IMR-90 (cell line): Measurements from ENCODE around the gene ALDH18A1. TPM values are rescaled to one million over a fixed set of nuclear protein-coding genes. Genes with fewer than 3 reads are reported as not detected.
A peak's percentile ranks its signal among the peaks of the same experiment; 100 is the strongest.

Source experiments
- ATAC-seq: fragments of 200-7000 bp; cut with Tn5 transposase; 2 replicates; pipeline ENCODE4 v1.9.1; 2020; ENCODE audit warnings: low read depth, mild to moderate bottlenecking, moderate library complexity
- BruUV-seq: library from RNA; stranded (reverse); fragments of 400-500 nt; replicated peaks from 2 replicates; lab custom pipeline; 2021; lab: Mats Ljungman, UMichigan
- CTCF ChIA-PET: fragments of 300-600 bp; formaldehyde crosslinking; extraction: SDS; loops from one replicate; lab custom pipeline; 2021; ENCODE audit warnings: antibody characterized with exemption; lab: Yijun Ruan, JAX
- POLR2A ChIA-PET: fragments of 300-600 bp; sonication (Branson Sonifier 250); formaldehyde crosslinking; loops from one replicate; lab custom pipeline; 2022; ENCODE audit warnings: antibody characterized with exemption; ENCODE audit not compliant: unreplicated experiment; lab: Charles Lee
- DNase-seq: peaks from one replicate; pipeline ENCODE4 v3.0.0; 2013
- H2AFZ ChIP-seq: replicated peaks from 2 replicates; pipeline ENCODE3; 2013; ENCODE audit warnings: low read length, mild to moderate bottlenecking; ENCODE audit not compliant: poor library complexity
- H2AK5ac ChIP-seq: 2 replicates; pipeline ENCODE4 v1.6.1; 2013; ENCODE audit warnings: low read depth, low read length, inconsistent platforms
- H2AK9ac ChIP-seq: replicated peaks from 2 replicates; pipeline ENCODE3; 2013; ENCODE audit warnings: mild to moderate bottlenecking, low read depth, low read length, moderate library complexity; ENCODE audit not compliant: poor library complexity
- H2BK120ac ChIP-seq: 2 replicates; pipeline ENCODE4 v1.6.1; 2013; ENCODE audit warnings: low read depth, low read length, inconsistent platforms
- H2BK15ac ChIP-seq: 3 replicates; pipeline ENCODE4 v1.6.1; 2013; ENCODE audit warnings: low read depth, low read length, inconsistent platforms
- H2BK20ac ChIP-seq: 2 replicates; pipeline ENCODE4 v1.6.1; 2013; ENCODE audit warnings: low read depth, mild to moderate bottlenecking, inconsistent platforms, low read length, moderate library complexity
- H2BK5ac ChIP-seq: 2 replicates; pipeline ENCODE4 v1.6.1; 2013; ENCODE audit warnings: mild to moderate bottlenecking, low read depth, low read length, inconsistent platforms; ENCODE audit not compliant: poor library complexity, severe bottlenecking
- H3K14ac ChIP-seq: replicated peaks from 2 replicates; pipeline ENCODE4 v1.6.1; 2013; ENCODE audit warnings: low read depth, low read length, inconsistent platforms
- H3K18ac ChIP-seq: 2 replicates; pipeline ENCODE4 v1.6.1; 2013; ENCODE audit warnings: low read depth, low read length, control low read depth
- H3K23ac ChIP-seq: 2 replicates; pipeline ENCODE4 v1.6.1; 2013; ENCODE audit warnings: low read depth, low read length, inconsistent platforms
- H3K27ac ChIP-seq: 2 replicates; pipeline ENCODE4 v1.5.1; 2013; ENCODE audit warnings: mild to moderate bottlenecking, control low read depth, low read length; ENCODE audit not compliant: insufficient read depth
- H3K27me3 ChIP-seq: 2 replicates; pipeline ENCODE4 v1.6.1; 2013; ENCODE audit warnings: low read length; ENCODE audit not compliant: control insufficient read depth, insufficient read depth
- H3K36me3 ChIP-seq: 2 replicates; pipeline ENCODE4 v1.6.1; 2013; ENCODE audit warnings: low read length, mixed read lengths; ENCODE audit not compliant: control insufficient read depth, insufficient read depth
- H3K4ac ChIP-seq: 2 replicates; pipeline ENCODE4 v1.6.1; 2013; ENCODE audit warnings: low read depth, low read length, inconsistent platforms
- H3K4me1 ChIP-seq: 2 replicates; pipeline ENCODE4 v1.6.1; 2013; ENCODE audit warnings: low read length, mixed read lengths; ENCODE audit not compliant: control insufficient read depth, insufficient read depth
- H3K4me2 ChIP-seq: 2 replicates; pipeline ENCODE4 v1.6.1; 2013; ENCODE audit warnings: low read depth, mild to moderate bottlenecking, control low read depth, low read length, moderate library complexity
- H3K4me3 ChIP-seq: 2 replicates; pipeline ENCODE4 v1.5.1; 2013; ENCODE audit warnings: low read depth, mild to moderate bottlenecking, control low read depth, low read length, moderate library complexity; ENCODE audit not compliant: insufficient read depth
- H3K56ac ChIP-seq: 2 replicates; pipeline ENCODE4 v1.6.1; 2013; ENCODE audit warnings: low read length, inconsistent platforms; ENCODE audit not compliant: insufficient read depth; ENCODE audit errors: extremely low read depth
- H3K79me1 ChIP-seq, 2 experiments: 2 replicates each; pipeline ENCODE4 v1.6.1; 2013; ENCODE audit warnings: low read length in 2 of 2, inconsistent platforms in 1 of 2, low read depth in 1 of 2
- H3K9ac ChIP-seq: 2 replicates; pipeline ENCODE4 v1.6.1; 2013; ENCODE audit warnings: low read depth, low read length, control low read depth
- H3K9me1 ChIP-seq: 2 replicates; pipeline ENCODE4 v1.6.1; 2013; ENCODE audit warnings: low read length, inconsistent platforms; ENCODE audit not compliant: insufficient read depth
- H3K9me3 ChIP-seq: 2 replicates; pipeline ENCODE4 v1.6.1; 2013; ENCODE audit warnings: low read length; ENCODE audit not compliant: control insufficient read depth, insufficient read depth
- H4K20me1 ChIP-seq: 2 replicates; pipeline ENCODE4 v1.6.1; 2013; ENCODE audit warnings: low read length, inconsistent platforms; ENCODE audit not compliant: insufficient read depth
- H4K5ac ChIP-seq: 2 replicates; pipeline ENCODE4 v1.6.1; 2013; ENCODE audit warnings: mild to moderate bottlenecking, low read depth, low read length, control low read depth
- H4K8ac ChIP-seq, 2 experiments: 2 replicates each; pipeline ENCODE4 v1.6.1; 2013; ENCODE audit warnings: low read depth in 2 of 2, low read length in 2 of 2, control low read depth in 1 of 2, inconsistent platforms in 1 of 2
- H4K91ac ChIP-seq: 2 replicates; pipeline ENCODE4 v1.6.1; 2013; ENCODE audit warnings: low read depth, low read length, inconsistent platforms; ENCODE audit not compliant: insufficient read depth
- CHD1 ChIP-seq: IDR thresholded peaks from 2 replicates; pipeline ENCODE4 v1.6.1; 2012; ENCODE audit warnings: low read depth, low read length, improper control_type of control experiment
- FOS ChIP-seq: fragments of 150-350 bp; IDR thresholded peaks from 2 replicates; pipeline ENCODE4 v1.6.1; 2016; ENCODE audit warnings: low read depth, low read length
- MXI1 ChIP-seq: IDR thresholded peaks from 2 replicates; pipeline ENCODE4 v1.6.1; 2012; ENCODE audit warnings: low read depth, mild to moderate bottlenecking, low read length, moderate library complexity, borderline replicate concordance
- NFE2L2 ChIP-seq: fragments of 150-350 bp; IDR thresholded peaks from 2 replicates; pipeline ENCODE4 v1.6.1; 2016; ENCODE audit warnings: low read depth, mild to moderate bottlenecking, low read length
- POLR2A ChIP-seq: IDR thresholded peaks from 2 replicates; pipeline ENCODE4 v1.6.1; 2012; ENCODE audit warnings: mild to moderate bottlenecking, low read depth, low read length
- RAD21 ChIP-seq: IDR thresholded peaks from 2 replicates; pipeline ENCODE4 v1.6.1; 2012; ENCODE audit warnings: low read length, improper control_type of control experiment
- RCOR1 ChIP-seq: IDR thresholded peaks from 2 replicates; pipeline ENCODE4 v1.6.1; 2012; ENCODE audit warnings: mild to moderate bottlenecking, low read length, improper control_type of control experiment; ENCODE audit not compliant: insufficient replicate concordance
- SMC3 ChIP-seq: fragments of 150-350 bp; IDR thresholded peaks from 2 replicates; pipeline ENCODE4 v1.6.1; 2016; ENCODE audit warnings: low read depth, mild to moderate bottlenecking, antibody characterized with exemption, low read length, moderate library complexity
- WGBS, 2 experiments: methylation state at CpG; one replicate each; pipeline versions ENCODE4 v1.1.5 to v1.1.7; 2013; ENCODE audit warnings: missing lambda C conversion rate in 2 of 2; ENCODE audit not compliant: insufficient read length in 1 of 2; ENCODE audit errors: extremely low coverage in 2 of 2; 5-methylcytosine and 5-hydroxymethylcytosine counted together
- dilution Hi-C: fragments of 300-500 bp; cut with HindIII; formaldehyde crosslinking; loops from one replicate; pipeline ENCODE4 v1.14.3; 2018; ENCODE audit warnings: low sequenced_read_pairs; ENCODE audit not compliant: unreplicated experiment
- in situ Hi-C: fragments of 300-500 bp; cut with MboI; formaldehyde crosslinking; loops from 3 replicates; pipeline ENCODE4 v1.14.3; 2019; ENCODE audit warnings: low sequenced_read_pairs, inconsistent platforms, mixed read lengths
- intact Hi-C: fragments of 100-400 bp; cut with micrococcal nuclease; formaldehyde crosslinking; loops from 2 replicates; pipeline ENCODE4 v1.10.0; 2022
- polyA plus RNA-seq, 3 experiments: library from polyadenylated mRNA; depleted of rRNA; stranded (reverse); fragments of >200 nt; gene quantifications; 2 replicates each; pipeline ENCODE4 v1.2.3, GENCODE V29; 2012; ENCODE audit warnings: low replicate concordance in 1 of 3
- total RNA-seq: library from RNA; depleted of rRNA; stranded (reverse); fragments of >200 nt; gene quantifications from 2 replicates; pipeline ENCODE4 v1.2.3, GENCODE V29; 2012
- TF ChIP-seq, protein P1 (sequence below): fragments of 150-350 bp; IDR thresholded peaks from 2 replicates; pipeline ENCODE4 v1.6.1; 2016; ENCODE audit warnings: low read depth, mild to moderate bottlenecking, low read length, moderate library complexity, borderline replicate concordance
- TF ChIP-seq, protein P2 (sequence below): conservative IDR thresholded peaks from 2 replicates; pipeline ENCODE4 v1.5.1; 2012; ENCODE audit warnings: mild to moderate bottlenecking, low read depth, low read length, improper control_type of control experiment
- TF ChIP-seq, protein P3 (sequence below): fragments of 150-350 bp; IDR thresholded peaks from 2 replicates; pipeline ENCODE4 v1.6.1; 2017; ENCODE audit warnings: mild to moderate bottlenecking, antibody characterized with exemption, low read length, low read depth

Gene ALDH18A1
- total and polyA plus RNA-seq, 2 of the 4 experiments (the other 2 are of a cell fraction): 93.4 to 232 TPM

DNA sequence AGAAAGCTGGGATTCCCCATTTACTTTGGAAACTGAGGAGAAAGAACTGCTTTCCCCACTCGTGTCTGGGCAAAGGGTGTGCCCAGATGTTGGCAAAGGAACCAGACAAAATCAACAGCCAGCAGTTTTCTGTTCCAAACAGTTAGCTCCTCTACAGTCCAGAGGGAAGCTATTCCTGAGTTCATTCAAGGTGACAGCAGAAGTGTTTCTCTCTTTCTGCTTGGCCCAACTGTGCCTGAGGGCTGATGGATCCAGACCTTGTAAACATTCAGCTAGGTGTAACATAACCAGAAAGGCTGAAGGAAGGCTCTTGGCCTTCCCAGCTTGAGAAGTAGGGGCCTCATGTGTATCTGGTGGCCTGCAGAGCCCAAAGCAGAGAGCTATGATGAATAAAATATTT is 7.0 kb upstream of the ALDH18A1 start:
- intact Hi-C loops (loop anchor here (5.0 kb wide), 1 partner anchor 789 kb away; no protein-coding TSS in a partner anchor), dilution Hi-C loops (no loop called here), in situ Hi-C loops (no loop called here)
- no peak overlapping the region for H2AK9ac ChIP-seq
- H2AFZ ChIP-seq: no peak overlapping the region
- no peaks in the 10 kb centered on the region for H4K20me1 ChIP-seq
- H3K4me2 ChIP-seq: no peak overlapping the region
- BruUV-seq: TSS peak; percentile 77
- ChIA-PET CTCF (no interaction called here), POLR2A (no interaction called here)
- H3K4me1 ChIP-seq: no peaks in the 10 kb centered on the region
- WGBS, 2 experiments: 0% methylated on average over 1 of the region's 1 CpG; no CpG with 5 or more reads in 1 of the 2 experiments
- H3K27ac ChIP-seq: no peak overlapping the region
- H4K91ac ChIP-seq: no peak overlapping the region
- H3K27me3 ChIP-seq: no peaks in the 10 kb centered on the region
- no peak for TF ChIP-seq FOS
- TF ChIP-seq, protein P1, sequence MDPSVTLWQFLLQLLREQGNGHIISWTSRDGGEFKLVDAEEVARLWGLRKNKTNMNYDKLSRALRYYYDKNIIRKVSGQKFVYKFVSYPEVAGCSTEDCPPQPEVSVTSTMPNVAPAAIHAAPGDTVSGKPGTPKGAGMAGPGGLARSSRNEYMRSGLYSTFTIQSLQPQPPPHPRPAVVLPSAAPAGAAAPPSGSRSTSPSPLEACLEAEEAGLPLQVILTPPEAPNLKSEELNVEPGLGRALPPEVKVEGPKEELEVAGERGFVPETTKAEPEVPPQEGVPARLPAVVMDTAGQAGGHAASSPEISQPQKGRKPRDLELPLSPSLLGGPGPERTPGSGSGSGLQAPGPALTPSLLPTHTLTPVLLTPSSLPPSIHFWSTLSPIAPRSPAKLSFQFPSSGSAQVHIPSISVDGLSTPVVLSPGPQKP: no peak
- TF ChIP-seq CHD1: no peak
- no peak for TF ChIP-seq NFE2L2
- TF ChIP-seq, protein P2, sequence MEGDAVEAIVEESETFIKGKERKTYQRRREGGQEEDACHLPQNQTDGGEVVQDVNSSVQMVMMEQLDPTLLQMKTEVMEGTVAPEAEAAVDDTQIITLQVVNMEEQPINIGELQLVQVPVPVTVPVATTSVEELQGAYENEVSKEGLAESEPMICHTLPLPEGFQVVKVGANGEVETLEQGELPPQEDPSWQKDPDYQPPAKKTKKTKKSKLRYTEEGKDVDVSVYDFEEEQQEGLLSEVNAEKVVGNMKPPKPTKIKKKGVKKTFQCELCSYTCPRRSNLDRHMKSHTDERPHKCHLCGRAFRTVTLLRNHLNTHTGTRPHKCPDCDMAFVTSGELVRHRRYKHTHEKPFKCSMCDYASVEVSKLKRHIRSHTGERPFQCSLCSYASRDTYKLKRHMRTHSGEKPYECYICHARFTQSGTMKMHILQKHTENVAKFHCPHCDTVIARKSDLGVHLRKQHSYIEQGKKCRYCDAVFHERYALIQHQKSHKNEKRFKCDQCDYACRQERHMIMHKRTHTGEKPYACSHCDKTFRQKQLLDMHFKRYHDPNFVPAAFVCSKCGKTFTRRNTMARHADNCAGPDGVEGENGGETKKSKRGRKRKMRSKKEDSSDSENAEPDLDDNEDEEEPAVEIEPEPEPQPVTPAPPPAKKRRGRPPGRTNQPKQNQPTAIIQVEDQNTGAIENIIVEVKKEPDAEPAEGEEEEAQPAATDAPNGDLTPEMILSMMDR: no peak
- TF ChIP-seq, protein P3, sequence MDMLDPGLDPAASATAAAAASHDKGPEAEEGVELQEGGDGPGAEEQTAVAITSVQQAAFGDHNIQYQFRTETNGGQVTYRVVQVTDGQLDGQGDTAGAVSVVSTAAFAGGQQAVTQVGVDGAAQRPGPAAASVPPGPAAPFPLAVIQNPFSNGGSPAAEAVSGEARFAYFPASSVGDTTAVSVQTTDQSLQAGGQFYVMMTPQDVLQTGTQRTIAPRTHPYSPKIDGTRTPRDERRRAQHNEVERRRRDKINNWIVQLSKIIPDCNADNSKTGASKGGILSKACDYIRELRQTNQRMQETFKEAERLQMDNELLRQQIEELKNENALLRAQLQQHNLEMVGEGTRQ: no peak
- no peak for TF ChIP-seq SMC3
- TF ChIP-seq MXI1: no peak
- no peak for TF ChIP-seq RAD21
- TF ChIP-seq RCOR1: no peak
- no peak for TF ChIP-seq POLR2A
- no peak overlapping the region for H3K4ac ChIP-seq
- no peaks in the 10 kb centered on the region for H3K9me3 ChIP-seq
- no peak overlapping the region for H3K56ac ChIP-seq
- no peak for ATAC-seq
- H4K5ac ChIP-seq: no peak overlapping the region
- no peaks in the 10 kb centered on the region for H3K9me1 ChIP-seq
- no peak overlapping the region for H3K18ac ChIP-seq
- H3K9ac ChIP-seq: no peak overlapping the region
- no peak overlapping the region for H4K8ac ChIP-seq
- no peak overlapping the region for H2BK120ac ChIP-seq
- H2BK15ac ChIP-seq: no peak overlapping the region
- H3K14ac ChIP-seq: no peak overlapping the region
- no peak overlapping the region for H2BK20ac ChIP-seq
- no peak for DNase-seq
- no peaks in the 10 kb centered on the region for H3K79me1 ChIP-seq
- H2AK5ac ChIP-seq: no peak overlapping the region
- peaks cover 5% of the 10 kb centered on the region for H3K36me3 ChIP-seq
- H2BK5ac ChIP-seq: no peak overlapping the region
- H3K4me3 ChIP-seq: no peak overlapping the region
- H3K23ac ChIP-seq: no peak overlapping the region
